ENCODE data around the gene TUBB. TPM values are rescaled to one million over a fixed set of nuclear protein-coding genes. Genes with fewer than 3 reads are reported as not detected.
A peak's percentile ranks its signal among the peaks of the same experiment; 100 is the strongest.
"Not testable (repeated sequence)": the region's sequence is repeated elsewhere in the genome, so short reads cannot be mapped to it uniquely, and the experiment has no call there.

The TUBB gene
- total and polyA plus RNA-seq, 2 of the 4 experiments (the other 2 are of a cell fraction) = 1,401 to 2,004 TPM

DNA sequence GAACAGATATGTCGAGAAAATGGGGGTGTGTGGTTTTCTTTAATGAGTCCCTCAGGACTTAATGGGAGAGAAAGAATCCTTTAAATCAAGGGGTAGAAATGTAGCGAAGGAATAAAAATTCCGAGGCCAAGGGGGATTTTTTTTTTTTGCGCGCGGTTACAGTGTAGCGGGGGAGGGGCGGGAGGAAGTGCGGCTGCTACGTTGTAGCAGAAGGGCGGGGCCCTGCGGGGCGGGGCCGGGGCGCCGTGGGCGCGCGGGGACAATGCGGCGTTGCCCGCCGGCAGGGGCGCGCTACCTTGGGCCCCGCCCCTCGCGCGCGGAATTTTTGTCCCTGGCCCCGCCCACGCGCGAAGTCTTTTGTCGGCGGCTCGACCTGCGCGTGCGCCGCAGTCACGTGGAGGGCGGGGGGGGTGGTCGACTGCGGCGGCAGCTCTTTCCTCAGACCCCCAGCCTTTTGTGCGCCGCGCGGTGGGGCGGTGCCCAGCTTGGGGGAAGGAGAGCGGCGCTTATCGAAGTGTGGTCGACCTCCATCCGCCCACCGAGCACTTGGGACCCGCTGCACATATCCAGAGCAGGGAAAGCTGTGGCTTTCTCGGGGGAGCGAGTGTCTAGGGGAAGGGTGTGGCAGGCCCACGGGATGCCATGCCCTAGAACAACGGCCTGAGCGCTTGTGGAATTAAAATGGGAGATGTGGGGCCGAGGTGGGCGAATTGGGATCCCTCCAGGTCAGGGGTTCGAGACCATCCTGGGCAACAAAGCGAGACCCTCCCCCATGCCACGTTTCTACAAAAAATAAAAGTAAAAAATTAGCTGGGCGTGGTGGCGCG lies 1.3 kb downstream of the TUBB start (continued):
- TF ChIP-seq, protein P1, sequence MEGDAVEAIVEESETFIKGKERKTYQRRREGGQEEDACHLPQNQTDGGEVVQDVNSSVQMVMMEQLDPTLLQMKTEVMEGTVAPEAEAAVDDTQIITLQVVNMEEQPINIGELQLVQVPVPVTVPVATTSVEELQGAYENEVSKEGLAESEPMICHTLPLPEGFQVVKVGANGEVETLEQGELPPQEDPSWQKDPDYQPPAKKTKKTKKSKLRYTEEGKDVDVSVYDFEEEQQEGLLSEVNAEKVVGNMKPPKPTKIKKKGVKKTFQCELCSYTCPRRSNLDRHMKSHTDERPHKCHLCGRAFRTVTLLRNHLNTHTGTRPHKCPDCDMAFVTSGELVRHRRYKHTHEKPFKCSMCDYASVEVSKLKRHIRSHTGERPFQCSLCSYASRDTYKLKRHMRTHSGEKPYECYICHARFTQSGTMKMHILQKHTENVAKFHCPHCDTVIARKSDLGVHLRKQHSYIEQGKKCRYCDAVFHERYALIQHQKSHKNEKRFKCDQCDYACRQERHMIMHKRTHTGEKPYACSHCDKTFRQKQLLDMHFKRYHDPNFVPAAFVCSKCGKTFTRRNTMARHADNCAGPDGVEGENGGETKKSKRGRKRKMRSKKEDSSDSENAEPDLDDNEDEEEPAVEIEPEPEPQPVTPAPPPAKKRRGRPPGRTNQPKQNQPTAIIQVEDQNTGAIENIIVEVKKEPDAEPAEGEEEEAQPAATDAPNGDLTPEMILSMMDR (conservative IDR thresholded peaks at IDR 0.05; ENCODE audit: low read depth, low read length) = peak; percentile 54

DNA sequence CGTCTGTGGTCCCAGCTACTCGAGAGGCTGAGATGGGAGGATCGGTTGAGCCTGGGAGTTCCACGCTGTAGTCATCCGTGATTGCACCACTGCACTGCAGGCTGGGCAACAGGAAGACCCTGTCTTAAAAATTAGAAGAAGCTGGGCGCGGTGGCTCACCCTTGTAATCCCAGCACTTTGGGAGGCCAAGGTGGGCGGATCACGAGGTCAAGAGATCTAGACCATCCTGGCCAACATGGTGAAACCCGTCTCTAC lies 1.8 kb downstream of the TUBB start:
- Histone ChIP-seq H2BK120ac (ENCODE audit: low read depth, low read length) (peak overlapping the region; percentile 17; the same call in 1 of the 2 replicates), H4K8ac (ENCODE audit: low read depth in 2 of 2, low read length in 2 of 2) (peak overlapping the region; percentile 36 to 67; a peak in 2 of 4 replicates), H3K56ac (ENCODE audit: extremely low read depth, insufficient read depth, low read length) (peak overlapping the region; percentile 89; the same call in 1 of the 2 replicates), H2BK5ac (ENCODE audit: low read depth, low read length, poor library complexity, severe bottlenecking) (peak overlapping the region; percentile 76), H3K27ac (ENCODE audit: insufficient read depth, low read length) (peak overlapping the region; percentile 97), H3K14ac (replicated peaks; ENCODE audit: low read depth, low read length) (peak overlapping the region; percentile 94), H3K4me2 (ENCODE audit: low read depth, low read length) (peak overlapping the region; percentile 88), H3K4ac (ENCODE audit: low read depth, low read length) (peak overlapping the region; percentile 89), H3K9ac (ENCODE audit: low read depth, low read length) (peak overlapping the region; percentile 95), H3K36me3 (ENCODE audit: control insufficient read depth, insufficient read depth, low read length) (peaks cover 37% of the 10 kb centered on the region), H3K23ac (ENCODE audit: low read depth, low read length) (peak overlapping the region; percentile 92), H2AK9ac (replicated peaks; ENCODE audit: low read depth, low read length, poor library complexity) (peak overlapping the region; percentile 98), H2AK5ac (ENCODE audit: low read depth, low read length) (peak overlapping the region; percentile 89), H2AFZ (replicated peaks; ENCODE audit: low read length, poor library complexity) (peak overlapping the region; percentile 78), H3K4me3 (ENCODE audit: insufficient read depth, low read depth, low read length) (peak overlapping the region; percentile 92), H3K79me1 (ENCODE audit: low read depth in 1 of 2, low read length in 2 of 2) (peaks cover 7 to 36% of the 10 kb centered on the region in 2 experiments; a peak in 3 of 4 replicates), H4K20me1 (ENCODE audit: insufficient read depth, low read length) (peaks cover 53% of the 10 kb centered on the region)
- H3K27me3 ChIP-seq (ENCODE audit: control insufficient read depth, insufficient read depth, low read length); BruUV-seq (replicated peaks); H3K18ac ChIP-seq (ENCODE audit: low read depth, low read length); H3K9me1 ChIP-seq (ENCODE audit: insufficient read depth, low read length); H4K91ac ChIP-seq (ENCODE audit: insufficient read depth, low read depth, low read length); ATAC-seq (ENCODE audit: low read depth); H3K4me1 ChIP-seq (ENCODE audit: control insufficient read depth, insufficient read depth, low read length); H3K9me3 ChIP-seq (ENCODE audit: control insufficient read depth, insufficient read depth, low read length); H2BK20ac ChIP-seq (ENCODE audit: low read depth, low read length); H2BK15ac ChIP-seq (ENCODE audit: low read depth, low read length); dilution Hi-C loops (cut with HindIII; ENCODE audit: low sequenced_read_pairs, unreplicated experiment); H4K5ac ChIP-seq (ENCODE audit: low read depth, low read length): not testable (repeated sequence)
- TF ChIP-seq CEBPB (IDR thresholded peaks at IDR 0.05; ENCODE audit: low read depth, low read length) = peak; percentile 61
- whole genome bisulfite sequencing, 2 experiments (ENCODE audit: extremely low coverage in 2 of 2, insufficient read length in 1 of 2) = 0% methylated on average over 4 of the region's 10 CpGs; no CpG with 5 or more reads in 1 of the 2 experiments
- ChIA-PET CTCF (interaction anchor here (1.2 to 1.7 kb wide), 3 partner anchors 42 to 98 kb away, joined by 3 to 12 read pairs (median 4); no protein-coding TSS in a partner anchor), POLR2A (ENCODE audit: unreplicated experiment) (interaction anchor here (0.6 to 1.9 kb wide), 6 partner anchors 31 to 49 kb away, joined by 3 to 7 read pairs (median 4); partner anchors contain the start of gene DHX16)
- in situ Hi-C loops (cut with MboI; ENCODE audit: low sequenced_read_pairs) = loop anchor here (5.0 kb wide), 1 partner anchor 40 kb away; no protein-coding TSS in a partner anchor
- intact Hi-C loops (cut with micrococcal nuclease) = loop anchor here (1.0 kb wide), 2 partner anchors 36 to 43 kb away; partner anchors contain the start of gene PPP1R18
- peak; percentile 46 for DNase-seq
